Peyer's patch (tissue), 4 donors: ENCODE results near the gene URI1.
"Not testable (repeated sequence)": the region's sequence is repeated elsewhere in the genome, so short reads cannot be mapped to it uniquely, and the experiment has no call there.

Source experiments
- POLR2A ChIP-seq, 2 donors: fragments of 450-650 bp; IDR thresholded peaks; one replicate each; pipeline ENCODE4 v1.5.1; 2017; ENCODE audit warnings: antibody characterized with exemption in 2 of 2, mild to moderate bottlenecking in 2 of 2, moderate library complexity in 2 of 2
- TF ChIP-seq, protein P1 (sequence below), 6 experiments: fragments of 450-650 bp in 4 of 6; fragments of 200-600 bp in 2 of 6; sonication (generic) in 1 of 6; IDR thresholded peaks; one replicate each; pipeline ENCODE4 v1.5.1; 2017 to 2019; ENCODE audit warnings: antibody characterized with exemption in 6 of 6, mild to moderate bottlenecking in 3 of 6, moderate library complexity in 1 of 6

GRCh38 chr19:30041931-30042330 is 99.9 kb downstream of the URI1 start:
- TF ChIP-seq, protein P1, sequence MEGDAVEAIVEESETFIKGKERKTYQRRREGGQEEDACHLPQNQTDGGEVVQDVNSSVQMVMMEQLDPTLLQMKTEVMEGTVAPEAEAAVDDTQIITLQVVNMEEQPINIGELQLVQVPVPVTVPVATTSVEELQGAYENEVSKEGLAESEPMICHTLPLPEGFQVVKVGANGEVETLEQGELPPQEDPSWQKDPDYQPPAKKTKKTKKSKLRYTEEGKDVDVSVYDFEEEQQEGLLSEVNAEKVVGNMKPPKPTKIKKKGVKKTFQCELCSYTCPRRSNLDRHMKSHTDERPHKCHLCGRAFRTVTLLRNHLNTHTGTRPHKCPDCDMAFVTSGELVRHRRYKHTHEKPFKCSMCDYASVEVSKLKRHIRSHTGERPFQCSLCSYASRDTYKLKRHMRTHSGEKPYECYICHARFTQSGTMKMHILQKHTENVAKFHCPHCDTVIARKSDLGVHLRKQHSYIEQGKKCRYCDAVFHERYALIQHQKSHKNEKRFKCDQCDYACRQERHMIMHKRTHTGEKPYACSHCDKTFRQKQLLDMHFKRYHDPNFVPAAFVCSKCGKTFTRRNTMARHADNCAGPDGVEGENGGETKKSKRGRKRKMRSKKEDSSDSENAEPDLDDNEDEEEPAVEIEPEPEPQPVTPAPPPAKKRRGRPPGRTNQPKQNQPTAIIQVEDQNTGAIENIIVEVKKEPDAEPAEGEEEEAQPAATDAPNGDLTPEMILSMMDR (IDR thresholded peaks at IDR 0.05): not testable (repeated sequence)
- not testable (repeated sequence) for TF ChIP-seq POLR2A (IDR thresholded peaks at IDR 0.05)
